AG04449 (cell line): ENCODE results near the gene OOSP1.

Experiments used
- CTCF ChIA-PET: fragments of 350-600 bp; formaldehyde crosslinking; extraction: SDS; loops from one replicate; lab custom pipeline; 2021; ENCODE audit warnings: antibody characterized with exemption; lab: Yijun Ruan, JAX
- POLR2A ChIA-PET: fragments of 400-600, 350-600 bp; formaldehyde crosslinking; extraction: SDS; loops from one replicate; lab custom pipeline; 2020; ENCODE audit warnings: antibody characterized with exemption, inconsistent platforms; lab: Yijun Ruan, JAX
- DNase-seq: peaks from one replicate; pipeline ENCODE4 v3.0.0-alpha.2; 2010; ENCODE audit warnings: low read depth, low spot score
- H3K4me3 ChIP-seq: 2 replicates; pipeline ENCODE4 v1.5.1; 2011; ENCODE audit warnings: low read depth, mild to moderate bottlenecking, control low read depth, low read length
- TF ChIP-seq, protein P1 (sequence below): IDR thresholded peaks from one replicate; pipeline ENCODE4 v1.5.1; 2011; ENCODE audit warnings: mild to moderate bottlenecking, moderate library complexity, low read length, control low read depth, inconsistent platforms; ENCODE audit not compliant: insufficient read depth; ENCODE audit errors: missing control alignments

Gene OOSP1, protein sequence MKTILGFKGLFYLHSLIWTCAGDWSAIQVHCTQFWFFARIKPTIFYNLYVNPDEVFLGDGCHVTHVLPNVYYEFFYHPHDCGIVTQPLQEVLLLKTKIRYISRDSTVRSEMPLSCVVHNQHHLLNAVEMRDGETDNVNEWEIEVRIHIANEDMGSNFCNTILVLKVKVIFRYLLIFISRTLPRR

DNA sequence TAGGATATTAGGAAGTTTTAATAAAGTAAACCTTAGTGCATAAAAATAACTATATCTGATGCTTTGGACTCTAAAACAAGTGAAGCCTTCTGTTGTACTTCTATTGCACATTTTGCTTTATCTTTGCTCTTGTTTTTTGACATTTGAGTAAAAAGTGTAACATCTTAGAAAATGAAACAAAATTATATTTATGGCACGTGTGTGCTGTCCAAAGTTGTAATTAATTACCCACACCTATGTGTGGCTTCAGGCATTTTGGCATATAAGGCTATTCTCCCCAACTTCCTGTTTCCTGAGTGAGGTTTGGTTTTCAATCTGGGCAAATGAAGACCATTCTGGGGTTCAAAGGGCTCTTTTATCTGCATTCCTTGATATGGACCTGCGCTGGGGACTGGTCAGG is at the start of gene OOSP1:
Gene OOSP1 (plus strand): TSS at position 301 of the 400 bp plus-strand sequence. CDS start 23 bp downstream, at position 324.
- CTCF ChIA-PET: no interaction called here

DNA sequence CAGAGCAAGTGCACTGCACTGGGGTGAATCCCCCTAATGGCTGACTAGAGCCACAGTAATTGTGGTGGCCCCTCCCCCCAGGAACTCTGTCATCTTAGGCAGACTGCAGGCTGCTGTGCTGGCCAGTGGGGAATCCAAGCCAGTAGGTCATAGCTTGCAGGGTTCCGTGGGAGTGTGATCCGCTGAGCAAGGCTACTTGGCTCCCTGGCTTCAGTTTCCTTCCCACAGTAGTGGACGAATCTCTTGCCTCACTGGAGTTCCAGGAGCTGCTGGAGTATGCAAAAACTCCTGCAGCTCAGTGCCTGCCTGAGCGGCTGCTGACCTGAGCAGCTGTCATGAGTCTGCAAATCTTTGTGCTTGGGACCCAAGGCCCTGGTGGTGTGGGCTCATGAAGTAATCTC is 46.5 kb upstream of the OOSP1 start:
- no peak for DNase-seq
- ChIA-PET CTCF (no interaction called here), POLR2A (no interaction called here)
- TF ChIP-seq, protein P1, sequence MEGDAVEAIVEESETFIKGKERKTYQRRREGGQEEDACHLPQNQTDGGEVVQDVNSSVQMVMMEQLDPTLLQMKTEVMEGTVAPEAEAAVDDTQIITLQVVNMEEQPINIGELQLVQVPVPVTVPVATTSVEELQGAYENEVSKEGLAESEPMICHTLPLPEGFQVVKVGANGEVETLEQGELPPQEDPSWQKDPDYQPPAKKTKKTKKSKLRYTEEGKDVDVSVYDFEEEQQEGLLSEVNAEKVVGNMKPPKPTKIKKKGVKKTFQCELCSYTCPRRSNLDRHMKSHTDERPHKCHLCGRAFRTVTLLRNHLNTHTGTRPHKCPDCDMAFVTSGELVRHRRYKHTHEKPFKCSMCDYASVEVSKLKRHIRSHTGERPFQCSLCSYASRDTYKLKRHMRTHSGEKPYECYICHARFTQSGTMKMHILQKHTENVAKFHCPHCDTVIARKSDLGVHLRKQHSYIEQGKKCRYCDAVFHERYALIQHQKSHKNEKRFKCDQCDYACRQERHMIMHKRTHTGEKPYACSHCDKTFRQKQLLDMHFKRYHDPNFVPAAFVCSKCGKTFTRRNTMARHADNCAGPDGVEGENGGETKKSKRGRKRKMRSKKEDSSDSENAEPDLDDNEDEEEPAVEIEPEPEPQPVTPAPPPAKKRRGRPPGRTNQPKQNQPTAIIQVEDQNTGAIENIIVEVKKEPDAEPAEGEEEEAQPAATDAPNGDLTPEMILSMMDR: no peak
- no peak overlapping the region for H3K4me3 ChIP-seq

More for the DNA sequence above, at the start of gene OOSP1:
- TF ChIP-seq, protein P1: no peak
- POLR2A ChIA-PET: no interaction called here
- H3K4me3 ChIP-seq: no peak within 1 kb of the TSS
- no peak for DNase-seq

DNA sequence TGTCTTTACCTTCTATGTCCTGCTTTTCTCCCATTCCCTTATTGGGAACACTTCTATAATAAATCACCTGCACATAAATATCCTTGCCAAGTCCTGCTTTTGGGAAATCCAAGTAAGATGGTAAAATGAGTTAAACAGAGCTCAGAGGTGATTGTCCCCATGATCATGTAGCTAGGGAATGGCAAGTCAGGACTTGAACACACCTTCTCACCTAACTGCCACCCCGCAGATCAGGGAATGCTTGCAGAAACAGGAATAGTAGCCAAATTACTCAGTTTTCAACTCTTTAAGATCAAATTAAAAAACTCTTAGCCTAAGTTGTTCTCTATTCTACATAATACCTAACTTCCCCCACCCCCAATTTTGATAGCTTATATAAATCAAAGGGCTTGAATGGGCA is 43.6 kb upstream of the OOSP1 start:
- ChIA-PET CTCF (no interaction called here), POLR2A (no interaction called here)
- TF ChIP-seq, protein P1: no peak
- H3K4me3 ChIP-seq: no peak overlapping the region
- no peak for DNase-seq

DNA sequence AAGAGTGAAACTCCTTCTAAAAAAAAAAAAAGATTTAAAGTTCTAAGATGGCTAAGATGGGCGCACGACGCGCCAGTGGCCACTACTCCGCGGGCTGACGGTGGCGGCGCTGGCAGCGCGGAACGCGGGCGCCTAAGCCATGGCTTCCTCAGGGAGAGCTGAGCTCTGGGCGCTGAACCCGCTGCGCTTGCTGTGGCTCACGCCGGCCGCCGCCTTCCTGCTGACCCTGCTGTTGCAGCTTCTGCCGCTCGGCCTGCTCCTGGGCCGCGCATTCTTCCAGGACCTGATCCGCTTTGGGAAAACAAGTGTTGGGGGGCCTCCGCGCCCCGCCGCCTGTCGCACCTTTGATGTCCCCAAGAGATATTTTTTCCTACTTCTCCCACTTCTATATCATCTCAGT is 40.2 kb upstream of the OOSP1 start:
- TF ChIP-seq, protein P1: no peak

DNA sequence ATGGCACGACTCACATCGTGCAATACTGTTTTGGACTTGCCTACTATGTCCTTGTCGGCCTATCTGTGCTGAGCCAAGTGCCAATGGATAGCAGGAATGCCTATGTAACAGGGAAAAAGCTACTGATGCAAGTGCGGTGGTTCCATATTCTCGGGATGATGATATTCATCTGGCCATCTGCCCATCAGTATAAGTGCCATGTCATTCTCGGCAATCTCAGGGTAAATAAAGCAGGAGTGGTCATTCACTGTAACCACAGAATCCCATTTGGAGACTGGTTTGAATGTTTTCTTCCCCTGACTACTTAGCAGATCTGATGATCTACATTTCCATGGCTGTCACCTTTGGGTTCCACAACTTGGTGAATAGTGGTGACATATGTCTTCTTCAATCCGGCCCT is 39.6 kb upstream of the OOSP1 start:
- no peak overlapping the region for H3K4me3 ChIP-seq
- TF ChIP-seq, protein P1: no peak
- DNase-seq: no peak
- ChIA-PET CTCF (no interaction called here), POLR2A (no interaction called here)

More for the DNA sequence above, 40.2 kb upstream of the OOSP1 start:
- H3K4me3 ChIP-seq: no peak overlapping the region
- ChIA-PET CTCF (no interaction called here), POLR2A (no interaction called here)
- DNase-seq: no peak

DNA sequence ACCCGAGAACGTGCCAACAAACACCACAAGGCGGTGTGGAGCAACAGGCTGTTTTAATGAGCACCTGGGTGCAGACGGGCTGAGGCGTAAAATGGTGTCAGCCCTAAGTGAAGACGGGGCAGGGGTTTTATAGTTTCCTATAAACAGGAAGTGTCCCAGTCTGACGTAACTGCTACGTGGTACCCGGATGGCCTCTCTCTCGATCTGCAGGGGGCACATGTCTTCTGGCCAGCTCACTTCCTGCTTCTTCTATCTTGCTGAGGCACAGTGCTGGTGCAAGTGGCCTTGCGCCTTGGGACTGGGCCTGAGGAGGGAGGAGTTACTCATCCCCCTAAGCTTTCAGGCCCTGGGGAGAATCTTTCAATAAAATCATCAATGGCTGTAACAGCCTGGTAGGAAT is 38.7 kb upstream of the OOSP1 start:
- no peak for DNase-seq
- H3K4me3 ChIP-seq: no peak overlapping the region
- TF ChIP-seq, protein P1: no peak
- ChIA-PET CTCF (no interaction called here), POLR2A (no interaction called here)
